HCT116 (cell line): ENCODE results near the gene P2RY4. TPM values are rescaled to one million over a fixed set of nuclear protein-coding genes. Genes with fewer than 3 reads are reported as not detected.

Experiments used
- ATAC-seq: fragments of 200-7000 bp; cut with Tn5 transposase; 2 replicates; pipeline ENCODE4 v1.9.1; 2020; ENCODE audit warnings: mild to moderate bottlenecking, moderate library complexity
- BruUV-seq: library from RNA; stranded (reverse); fragments of 400-500 nt; replicated peaks from 2 replicates; lab custom pipeline; 2021; lab: Mats Ljungman, UMichigan
- CTCF ChIA-PET: fragments of 300-600 bp; sonication (Branson Sonifier 250); formaldehyde crosslinking; loops from one replicate; lab custom pipeline; 2021; ENCODE audit warnings: antibody characterized with exemption; lab: Charles Lee
- POLR2A ChIA-PET: fragments of 300-600, 350-600 bp; sonication (Branson Sonifier 250); formaldehyde crosslinking; loops from one replicate; lab custom pipeline; 2021; ENCODE audit warnings: antibody characterized with exemption; lab: Charles Lee
- RAD21 ChIA-PET, 2 experiments: fragments of 300-600 bp; sonication (Branson Sonifier 250); formaldehyde crosslinking; loops; one replicate each; lab custom pipeline; 2023; ENCODE audit warnings: low total read pairs in 2 of 2; ENCODE audit not compliant: uncharacterized antibody in 2 of 2, unreplicated experiment in 2 of 2, low non-redundant PET in 1 of 2; lab: Charles Lee
- DNase-seq: peaks from one replicate; pipeline ENCODE4 v3.0.0-alpha.2; 2010; ENCODE audit warnings: low read depth, low spot score
- H2AFZ ChIP-seq: fragments of 200-600 bp; shearing (Covaris generic), sonication (generic); 2 replicates; pipeline ENCODE4 v1.6.1; 2017; ENCODE audit warnings: low read depth, mixed run types, mixed read lengths, antibody characterized with exemption, low read length; ENCODE audit not compliant: poor library complexity, severe bottlenecking
- H3K27ac ChIP-seq: 2 replicates; pipeline ENCODE4 v1.5.1; 2012; ENCODE audit warnings: low read depth, low read length
- H3K27me3 ChIP-seq: fragments of 200-600 bp; sonication (generic); 2 replicates; pipeline ENCODE4 v1.6.1; 2016; ENCODE audit warnings: mixed run types, low read length, mixed read lengths; ENCODE audit not compliant: insufficient read depth
- H3K36me3 ChIP-seq, 2 experiments: fragments of 200-500 bp in 1 of 2; fragments of 200-600 bp in 1 of 2; sonication (Bioruptor generic) in 1 of 2; sonication (generic) in 1 of 2; 2 replicates each; pipeline versions ENCODE4 v1.5.1 to v1.6.1; 2014 to 2016; ENCODE audit warnings: low read length in 2 of 2, inconsistent platforms in 1 of 2, mixed read lengths in 1 of 2, mixed run types in 1 of 2; ENCODE audit not compliant: insufficient read depth in 2 of 2, control insufficient read depth in 1 of 2
- H3K4me1 ChIP-seq, 2 experiments: fragments of 200-600 bp in 1 of 2; sonication (generic) in 1 of 2; 2 replicates each; pipeline versions ENCODE4 v1.5.1 to v1.6.1; 2012 to 2017; ENCODE audit warnings: low read length in 2 of 2, inconsistent platforms in 1 of 2, mild to moderate bottlenecking in 1 of 2, mixed read lengths in 1 of 2, mixed run types in 1 of 2, moderate library complexity in 1 of 2; ENCODE audit not compliant: insufficient read depth in 2 of 2, control insufficient read depth in 1 of 2
- H3K4me2 ChIP-seq: fragments of 200-600 bp; sonication (generic); 2 replicates; pipeline ENCODE4 v1.6.1; 2017; ENCODE audit warnings: mixed run types, low read length, mixed read lengths
- H3K4me3 ChIP-seq, 2 experiments: fragments of 200-600 bp in 1 of 2; sonication (generic) in 1 of 2; replicated peaks in 1 of 2; 2 replicates each; pipeline ENCODE4 v1.5.1; 2011 to 2016; ENCODE audit warnings: low read length in 2 of 2, control low read depth in 1 of 2, low read depth in 1 of 2, mild to moderate bottlenecking in 1 of 2, mixed read lengths in 1 of 2, mixed run types in 1 of 2
- H3K79me2 ChIP-seq: fragments of 200-600 bp; sonication (generic); 2 replicates; pipeline ENCODE4 v1.6.1; 2017; ENCODE audit warnings: mild to moderate bottlenecking, mixed run types, low read length, moderate library complexity, mixed read lengths; ENCODE audit not compliant: insufficient read depth
- H3K9ac ChIP-seq: fragments of 200-600 bp; sonication (generic); 2 replicates; pipeline ENCODE4 v1.6.1; 2016; ENCODE audit warnings: low read length, mixed read lengths
- H3K9me2 ChIP-seq: fragments of 200-600 bp; sonication (generic), shearing (Covaris generic); 2 replicates; pipeline ENCODE4 v1.6.1; 2017; ENCODE audit warnings: mixed run types, mild to moderate bottlenecking, moderate library complexity; ENCODE audit not compliant: insufficient read depth
- H3K9me3 ChIP-seq, 2 experiments: fragments of 200-500 bp in 1 of 2; fragments of 200-600 bp in 1 of 2; sonication (Bioruptor generic) in 1 of 2; sonication (generic) in 1 of 2; 2 replicates each; pipeline ENCODE4 v1.6.1; 2014 to 2017; ENCODE audit warnings: low read length in 2 of 2, mixed read lengths in 2 of 2, inconsistent platforms in 1 of 2, low read depth in 1 of 2, mild to moderate bottlenecking in 1 of 2, mixed run types in 1 of 2, moderate library complexity in 1 of 2; ENCODE audit not compliant: control insufficient read depth in 1 of 2, insufficient read depth in 1 of 2
- H4K20me1 ChIP-seq: fragments of 200-600 bp; sonication (generic), shearing (Covaris generic); 2 replicates; pipeline ENCODE4 v1.6.1; 2017; ENCODE audit warnings: mixed run types, mild to moderate bottlenecking, moderate library complexity; ENCODE audit not compliant: insufficient read depth
- ATF3 ChIP-seq: IDR thresholded peaks from 2 replicates; pipeline ENCODE4 v1.6.1; 2012
- CBX3 ChIP-seq: IDR thresholded peaks from 2 replicates; pipeline ENCODE4 v1.6.1; 2012; ENCODE audit warnings: low read depth
- CEBPB ChIP-seq: IDR thresholded peaks from 2 replicates; pipeline ENCODE4 v1.6.1; 2012; ENCODE audit warnings: low read depth
- CTCF ChIP-seq, 3 experiments: fragments of 200-600 bp in 1 of 3; sonication (generic) in 1 of 3; IDR thresholded peaks in 2 of 3; conservative IDR thresholded peaks in 1 of 3; 2 replicates each; pipeline ENCODE4 v1.5.1; 2012 to 2017; ENCODE audit warnings: low read depth in 2 of 3, low read length in 2 of 3, antibody characterized with exemption in 1 of 3, borderline replicate concordance in 1 of 3, control low read depth in 1 of 3, mild to moderate bottlenecking in 1 of 3, mixed read lengths in 1 of 3, mixed run types in 1 of 3, moderate library complexity in 1 of 3; ENCODE audit not compliant: insufficient read depth in 1 of 3
- EGR1 ChIP-seq: IDR thresholded peaks from 2 replicates; pipeline ENCODE4 v1.6.1; 2012; ENCODE audit warnings: low read depth
- ELF1 ChIP-seq: IDR thresholded peaks from 2 replicates; pipeline ENCODE4 v1.6.1; 2012; ENCODE audit warnings: low read depth, borderline replicate concordance
- EZH2 ChIP-seq: fragments of 200-600 bp; sonication (generic); IDR thresholded peaks from 2 replicates; pipeline ENCODE4 v1.6.1; 2017; ENCODE audit warnings: antibody characterized with exemption, mixed run types
- FOSL1 ChIP-seq: IDR thresholded peaks from 2 replicates; pipeline ENCODE4 v1.6.1; 2012; ENCODE audit warnings: low read depth
- JUND ChIP-seq: IDR thresholded peaks from 2 replicates; pipeline ENCODE4 v1.6.1; 2012
- MAX ChIP-seq: IDR thresholded peaks from 2 replicates; pipeline ENCODE4 v1.6.1; 2012
- POLR2A ChIP-seq: IDR thresholded peaks from 2 replicates; pipeline ENCODE4 v1.7.0; 2011; ENCODE audit warnings: borderline replicate concordance; ENCODE audit not compliant: insufficient read depth, insufficient read length; ENCODE audit errors: extremely low read depth
- POLR2AphosphoS5 ChIP-seq: IDR thresholded peaks from 2 replicates; pipeline ENCODE4 v1.6.1; 2011; ENCODE audit warnings: mild to moderate bottlenecking, low read depth, low read length, moderate library complexity
- RAD21 ChIP-seq: IDR thresholded peaks from 2 replicates; pipeline ENCODE4 v1.6.1; 2012; ENCODE audit warnings: low read depth, mild to moderate bottlenecking
- SIN3A ChIP-seq: IDR thresholded peaks from 2 replicates; pipeline ENCODE4 v1.6.1; 2012; ENCODE audit warnings: low read depth
- SP1 ChIP-seq: IDR thresholded peaks from 2 replicates; pipeline ENCODE4 v1.6.1; 2012; ENCODE audit warnings: low read depth
- SRF ChIP-seq: IDR thresholded peaks from 2 replicates; pipeline ENCODE4 v1.6.1; 2012; ENCODE audit warnings: low read depth
- ZBTB33 ChIP-seq: IDR thresholded peaks from 2 replicates; pipeline ENCODE4 v1.6.1; 2011; ENCODE audit warnings: mild to moderate bottlenecking, low read length, moderate library complexity; ENCODE audit not compliant: insufficient replicate concordance; ENCODE audit errors: extremely low read depth
- ZFX ChIP-seq: fragments of 450-650 bp; IDR thresholded peaks from 2 replicates; pipeline ENCODE4 v1.6.1; 2017
- ZNF274 ChIP-seq: fragments of 200-500 bp; sonication (Bioruptor generic); IDR thresholded peaks from 2 replicates; pipeline ENCODE4 v1.6.1; 2014; ENCODE audit warnings: mild to moderate bottlenecking, low read depth, low read length, inconsistent platforms
- intact Hi-C: fragments of 100-400 bp; cut with micrococcal nuclease; formaldehyde crosslinking; loops from 2 replicates; pipeline ENCODE4 v1.10.0; 2022
- total RNA-seq: library from RNA; stranded (reverse); gene quantifications from one replicate; pipeline ENCODE4 v1.2.1, GENCODE V29; 2021; ENCODE audit not compliant: unreplicated experiment

Gene P2RY4
- total RNA-seq, 1 experiment from 2014 or later, result not detected

- Histone ChIP-seq H3K4me3 (peak overlapping the region in 1 of 2 experiments; percentile 13; a peak in 1 of 4 replicates), H3K9me2 (no peaks in the 10 kb centered on the region), H3K9me3 (no peaks in the 10 kb centered on the region), H3K4me2 (peak overlapping the region; percentile 66)
- TF ChIP-seq CEBPB (peak; percentile 70), JUND (peak; percentile 73), ATF3 (peak; percentile 25; the same call in 1 of the 2 replicates), POLR2AphosphoS5 (no peak), MAX (no peak), ELF1 (no peak), CBX3 (no peak), RAD21 (no peak), ZNF274 (no peak), POLR2A (no peak), EGR1 (no peak), CTCF (IDR thresholded peaks at IDR 0.05 in 2 of 3, conservative IDR thresholded peaks at IDR 0.05 in 1 of 3; ENCODE audit: borderline replicate concordance in 1 of 3, insufficient read depth in 1 of 3, low read depth in 2 of 3, low read length in 2 of 3) (no peak), EZH2 (no peak), SP1 (peak; percentile 41; the same call in 1 of the 2 replicates), SRF (no peak), ZBTB33 (no peak), ZFX (no peak), SIN3A (no peak), FOSL1 (peak; percentile 81)
- TF ChIP-seq, all 23 proteins: peak for 5
- H3K79me2 ChIP-seq, result no peaks in the 10 kb centered on the region
- peaks cover 16 to 46% of the 10 kb centered on the region in 2 experiments for H3K4me1 ChIP-seq
- ChIA-PET POLR2A (interaction anchor here (1.0 kb wide), 1 partner anchor 9 kb away, joined by 3 read pairs; no protein-coding TSS in a partner anchor), CTCF (interaction anchor here (1.4 kb wide), 1 partner anchor 9 kb away, joined by 6 read pairs; no protein-coding TSS in a partner anchor), RAD21 (no interaction called here)
- H3K9ac ChIP-seq, result peak overlapping the region; percentile 17; the same call in 1 of the 2 replicates
- H3K27me3 ChIP-seq, result no peaks in the 10 kb centered on the region
- no peaks in the 10 kb centered on the region for H4K20me1 ChIP-seq
- peak; percentile 51 for ATAC-seq
- intact Hi-C loops, result no loop called here
- H2AFZ ChIP-seq, result peak overlapping the region; percentile 33
- peak overlapping the region; percentile 71 for H3K27ac ChIP-seq
- DNase-seq, result peak; percentile 39
- BruUV-seq, result no TSS peak
- no peaks in the 10 kb centered on the region for H3K36me3 ChIP-seq
These were observed 6.5 kb downstream of the P2RY4 start for GRCh38 chrX:70253377-70254062.
